ENCODE results near the gene ADRA2C. TPM values are rescaled to one million over a fixed set of nuclear protein-coding genes. Genes with fewer than 3 reads are reported as not detected.

Gene ADRA2C
- total RNA-seq, 1 experiment from 2014 or later: 23.5 TPM

GRCh38 chr4:3730422-3731190 is 35.6 kb upstream of the ADRA2C start:
- no peaks in the 10 kb centered on the region for H3K27me3 ChIP-seq (ENCODE audit: control insufficient read depth, insufficient read depth, low read length)
- H3K9me3 ChIP-seq (ENCODE audit: control insufficient read depth, insufficient read depth, low read depth, low read length): no peaks in the 10 kb centered on the region
- ChIA-PET POLR2A (no interaction called here), CTCF (no interaction called here)
- BruUV-seq (replicated peaks): no TSS peak
- DNase-seq (ENCODE audit: low read depth, low spot score) (no peak), ATAC-seq (no peak)
- H3K4me3 ChIP-seq (ENCODE audit: low read depth in 2 of 2, low read length in 2 of 2): no peak overlapping the region
- in situ Hi-C loops (cut with HindIII; ENCODE audit: low pct_unique_long_range_greater_than_20kb, low sequenced_read_pairs): no loop called here
- H3K36me3 ChIP-seq (ENCODE audit: control insufficient read depth, insufficient read depth, low read length): no peaks in the 10 kb centered on the region
- no peaks in the 10 kb centered on the region; the same call in 1 of the 2 replicates for H3K4me1 ChIP-seq (ENCODE audit: control insufficient read depth, insufficient read depth, low read length)
- intact Hi-C loops (cut with micrococcal nuclease; ENCODE audit: unreplicated experiment): no loop called here
- no peak overlapping the region for H3K27ac ChIP-seq (ENCODE audit: low read length)
- TF ChIP-seq SIN3A (IDR thresholded peaks at IDR 0.05; ENCODE audit: borderline replicate concordance, insufficient read depth, low read depth, low read length) (no peak), TCF7L2 (IDR thresholded peaks at IDR 0.05; ENCODE audit: low read depth, low read length) (no peak), POLR2AphosphoS5 (IDR thresholded peaks at IDR 0.05; ENCODE audit: low read depth, low read length) (no peak), CTCF (IDR thresholded peaks at IDR 0.05) (no peak), REST (IDR thresholded peaks at IDR 0.05; ENCODE audit: insufficient read depth in 1 of 2, low read depth in 2 of 2, low read length in 1 of 2) (no peak)

- ChIA-PET CTCF (no interaction called here), POLR2A (no interaction called here)
- DNase-seq (ENCODE audit: low read depth, low spot score): no peak
- in situ Hi-C loops (cut with HindIII; ENCODE audit: low pct_unique_long_range_greater_than_20kb, low sequenced_read_pairs) (no loop called here), intact Hi-C loops (cut with micrococcal nuclease; ENCODE audit: unreplicated experiment) (no loop called here)
- Histone ChIP-seq H3K36me3 (ENCODE audit: control insufficient read depth, insufficient read depth, low read length) (no peaks in the 10 kb centered on the region), H3K27ac (ENCODE audit: low read length) (no peak overlapping the region), H3K9me3 (ENCODE audit: control insufficient read depth, insufficient read depth, low read depth, low read length) (no peaks in the 10 kb centered on the region), H3K4me3 (ENCODE audit: low read depth in 2 of 2, low read length in 2 of 2) (no peak overlapping the region), H3K27me3 (ENCODE audit: control insufficient read depth, insufficient read depth, low read length) (no peaks in the 10 kb centered on the region), H3K4me1 (ENCODE audit: control insufficient read depth, insufficient read depth, low read length) (no peaks in the 10 kb centered on the region; the same call in 1 of the 2 replicates)
- BruUV-seq (replicated peaks): no TSS peak
- ATAC-seq: no peak
- TF ChIP-seq SIN3A (IDR thresholded peaks at IDR 0.05; ENCODE audit: borderline replicate concordance, insufficient read depth, low read depth, low read length) (no peak), POLR2AphosphoS5 (IDR thresholded peaks at IDR 0.05; ENCODE audit: low read depth, low read length) (no peak), REST (IDR thresholded peaks at IDR 0.05; ENCODE audit: insufficient read depth in 1 of 2, low read depth in 2 of 2, low read length in 1 of 2) (no peak)
Measured at GRCh38 chr4:3732076-3733028, 33.8 kb upstream of the ADRA2C start.

Measured in Panc1 (cell line).